Right lobe of liver (tissue), 6 donors: ENCODE data around the gene HERC4. TPM values are rescaled to one million over a fixed set of nuclear protein-coding genes. Genes with fewer than 3 reads are reported as not detected.

Experiments used
- ATAC-seq, 4 donors: fragments of 200-7000 bp; cut with Tn5 transposase; one replicate each; pipeline ENCODE4 v1.9.1; 2020; ENCODE audit warnings: mild to moderate bottlenecking in 4 of 4, moderate library complexity in 4 of 4
- DNase-seq, 3 donors: peaks; one replicate each; pipeline ENCODE4 v3.0.0-alpha.2; 2020
- H3K27ac ChIP-seq, 3 donors: fragments of 200-600 bp; one replicate each; pipeline ENCODE4 v1.8.0; 2022
- H3K27me3 ChIP-seq, 2 donors: fragments of 200-600 bp; one replicate each; pipeline ENCODE4 v1.8.0; 2022
- H3K36me3 ChIP-seq, 4 donors: fragments of 200-600 bp; sonication (generic) in 1 of 4; one replicate each; pipeline versions ENCODE4 v1.5.1 to v1.8.0; 2017 to 2022; ENCODE audit warnings: control low read depth in 1 of 4
- H3K4me1 ChIP-seq, 4 donors: fragments of 200-600 bp; sonication (generic) in 1 of 4; one replicate each; pipeline versions ENCODE4 v1.5.1 to v1.8.0; 2017 to 2022; ENCODE audit warnings: control low read depth in 1 of 4
- H3K4me3 ChIP-seq, 3 donors: fragments of 200-600 bp; one replicate each; pipeline ENCODE4 v1.8.0; 2022
- H3K9me3 ChIP-seq, 4 donors: fragments of 200-600 bp; sonication (generic) in 1 of 4; one replicate each; pipeline versions ENCODE4 v1.5.1 to v1.8.0; 2017 to 2022; ENCODE audit warnings: control low read depth in 1 of 4
- POLR2A ChIP-seq: fragments of 450-650 bp; IDR thresholded peaks from one replicate; pipeline ENCODE4 v1.6.1; 2017; ENCODE audit warnings: antibody characterized with exemption, mild to moderate bottlenecking
- WGBS: methylation state at CpG from one replicate; pipeline ENCODE4 v1.1.6; 2018; ENCODE audit warnings: low coverage, low lambda C conversion rate; ENCODE audit not compliant: insufficient coverage; ENCODE audit errors: missing lambda C conversion rate; 5-methylcytosine and 5-hydroxymethylcytosine counted together
- intact Hi-C, 2 donors: fragments of 100-400 bp; cut with DNase I; formaldehyde crosslinking; loops; one replicate each; pipeline versions ENCODE4 v1.11.2 to v1.14.1; 2022
- total RNA-seq, 6 experiments: library from RNA; depleted of rRNA in 2 of 6; stranded (reverse); fragments of >200 nt in 2 of 6; fragmentation: NEBNext Ultra II Directional in 3 of 6; extraction: Animal tissue kit (Norgen Biotek cat#: 25700) in 3 of 6; gene quantifications; one replicate each; pipeline versions ENCODE4 v1.1.0 to v1.2.4, GENCODE V29; 2016 to 2023
- TF ChIP-seq, protein P1 (sequence below), 4 donors: fragments of 200-600 bp in 3 of 4; fragments of 450-650 bp in 1 of 4; IDR thresholded peaks; one replicate each; pipeline versions ENCODE4 v1.5.1 to v1.8.0; 2016 to 2022; ENCODE audit warnings: antibody characterized with exemption in 4 of 4, mild to moderate bottlenecking in 2 of 4
- donor health status: DM: no; HTN: yes; CAD: no.
- donor health status: DM: no; HTN: no; CAD: no.
- donor health status: DM: no; HTN: no; CAD: no.
- donor health status: DM: no; HTN: yes; CAD: no.
- donor health status: DM: no; HTN: yes; CAD: no.

Gene HERC4
- total RNA-seq, 6 experiments from 2014 or later, result 17.6 to 32.2 (median 26.9) TPM

DNA sequence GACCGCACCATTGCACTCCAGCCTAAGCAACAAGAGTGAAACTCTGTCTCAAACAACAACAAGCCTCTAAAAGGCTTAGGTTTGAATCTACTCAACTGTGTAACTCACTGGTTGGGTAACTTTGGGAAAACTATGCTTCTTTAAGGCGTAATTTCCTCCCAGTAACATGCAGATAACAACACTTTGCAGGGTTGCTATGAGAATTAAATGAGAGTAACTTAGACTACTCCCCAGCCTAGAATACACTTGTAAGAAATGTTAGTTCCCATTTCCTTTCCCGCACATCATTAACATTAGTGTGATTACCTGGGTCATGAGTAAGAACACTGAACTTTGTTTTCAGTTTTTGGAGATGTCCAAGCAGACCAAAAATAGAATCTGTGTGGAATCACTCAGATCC, 28.8 kb upstream of the HERC4 start:
- 92% methylated on average over 3 of the region's 3 CpGs for WGBS
- Histone ChIP-seq H3K9me3 (no peaks in the 10 kb centered on the region), H3K36me3 (no peaks in the 10 kb centered on the region), H3K4me3 (no peak overlapping the region), H3K4me1 (no peaks in the 10 kb centered on the region), H3K27ac (no peak overlapping the region), H3K27me3 (no peaks in the 10 kb centered on the region)
- TF ChIP-seq POLR2A, result no peak
- TF ChIP-seq, protein P1, sequence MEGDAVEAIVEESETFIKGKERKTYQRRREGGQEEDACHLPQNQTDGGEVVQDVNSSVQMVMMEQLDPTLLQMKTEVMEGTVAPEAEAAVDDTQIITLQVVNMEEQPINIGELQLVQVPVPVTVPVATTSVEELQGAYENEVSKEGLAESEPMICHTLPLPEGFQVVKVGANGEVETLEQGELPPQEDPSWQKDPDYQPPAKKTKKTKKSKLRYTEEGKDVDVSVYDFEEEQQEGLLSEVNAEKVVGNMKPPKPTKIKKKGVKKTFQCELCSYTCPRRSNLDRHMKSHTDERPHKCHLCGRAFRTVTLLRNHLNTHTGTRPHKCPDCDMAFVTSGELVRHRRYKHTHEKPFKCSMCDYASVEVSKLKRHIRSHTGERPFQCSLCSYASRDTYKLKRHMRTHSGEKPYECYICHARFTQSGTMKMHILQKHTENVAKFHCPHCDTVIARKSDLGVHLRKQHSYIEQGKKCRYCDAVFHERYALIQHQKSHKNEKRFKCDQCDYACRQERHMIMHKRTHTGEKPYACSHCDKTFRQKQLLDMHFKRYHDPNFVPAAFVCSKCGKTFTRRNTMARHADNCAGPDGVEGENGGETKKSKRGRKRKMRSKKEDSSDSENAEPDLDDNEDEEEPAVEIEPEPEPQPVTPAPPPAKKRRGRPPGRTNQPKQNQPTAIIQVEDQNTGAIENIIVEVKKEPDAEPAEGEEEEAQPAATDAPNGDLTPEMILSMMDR (IDR thresholded peaks at IDR 0.05), result no peak
- intact Hi-C loops, result no loop called here
- DNase-seq (no peak), ATAC-seq (no peak)

DNA sequence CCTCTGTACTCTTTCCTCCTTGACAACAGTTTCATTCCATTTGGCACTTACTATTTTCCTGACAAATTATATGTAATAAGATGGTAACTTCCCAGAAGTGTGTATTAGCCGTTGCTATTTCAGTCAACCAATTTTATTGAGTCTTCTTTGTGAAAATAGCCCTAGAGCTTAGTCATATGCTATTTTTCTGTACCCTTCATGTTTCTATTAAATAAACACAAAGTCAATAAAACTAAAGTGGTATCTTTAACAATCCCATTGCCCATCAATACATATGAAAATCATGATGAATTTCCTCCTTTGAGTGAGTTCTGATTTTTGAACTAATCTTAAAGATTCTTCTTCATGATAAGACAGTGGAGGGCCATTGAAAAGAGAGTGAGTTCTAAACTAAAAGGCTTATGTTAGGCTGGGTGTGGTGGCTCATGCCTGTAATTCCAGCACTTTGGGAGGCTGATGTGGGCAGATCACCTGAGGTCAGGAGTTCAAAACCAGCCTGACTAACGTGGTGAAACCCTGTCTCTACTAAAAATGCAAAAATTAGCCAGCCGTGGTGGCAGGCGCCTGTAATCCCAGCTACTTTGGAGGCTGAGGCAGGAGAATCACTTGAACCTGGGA, 28.3 kb upstream of the HERC4 start:
- WGBS, result 76% methylated on average over 4 of the region's 4 CpGs
- H3K27ac ChIP-seq, result no peak overlapping the region
- H3K9me3 ChIP-seq, result no peaks in the 10 kb centered on the region
- H3K27me3 ChIP-seq, result no peaks in the 10 kb centered on the region
- no peaks in the 10 kb centered on the region for H3K36me3 ChIP-seq
- no peaks in the 10 kb centered on the region for H3K4me1 ChIP-seq
- ATAC-seq (no peak), DNase-seq (no peak)
- intact Hi-C loops, result no loop called here
- no peak for TF ChIP-seq POLR2A
- TF ChIP-seq, protein P1 (IDR thresholded peaks at IDR 0.05), result no peak
- no peak overlapping the region for H3K4me3 ChIP-seq

DNA sequence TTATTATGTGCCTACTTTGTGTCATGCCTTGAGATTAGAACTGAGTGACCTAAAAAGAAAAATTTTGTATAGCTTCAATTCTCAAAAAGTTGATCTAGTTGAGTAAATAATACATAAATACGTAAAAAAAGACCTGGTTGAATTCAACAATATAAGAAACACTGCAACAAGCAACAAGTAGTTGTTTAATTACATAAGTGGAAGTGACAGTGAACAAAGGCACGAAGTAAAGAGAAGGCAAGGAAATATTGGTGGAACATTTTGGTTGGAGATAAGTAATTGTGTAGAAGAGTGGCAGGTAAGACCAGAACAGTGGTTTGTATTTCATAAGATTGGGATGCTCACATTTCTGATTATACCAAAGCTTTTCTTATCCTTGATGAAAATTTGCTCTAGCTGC, 26.0 kb upstream of the HERC4 start:
- no peak for DNase-seq
- Histone ChIP-seq H3K27ac (no peak overlapping the region), H3K9me3 (no peaks in the 10 kb centered on the region), H3K36me3 (no peaks in the 10 kb centered on the region), H3K4me1 (no peaks in the 10 kb centered on the region), H3K4me3 (no peak overlapping the region), H3K27me3 (no peaks in the 10 kb centered on the region)
- WGBS, result 88% methylated on average over 2 of the region's 2 CpGs
- TF ChIP-seq, protein P1 (IDR thresholded peaks at IDR 0.05), result no peak
- TF ChIP-seq POLR2A, result no peak
- intact Hi-C loops, result no loop called here
- no peak for ATAC-seq

DNA sequence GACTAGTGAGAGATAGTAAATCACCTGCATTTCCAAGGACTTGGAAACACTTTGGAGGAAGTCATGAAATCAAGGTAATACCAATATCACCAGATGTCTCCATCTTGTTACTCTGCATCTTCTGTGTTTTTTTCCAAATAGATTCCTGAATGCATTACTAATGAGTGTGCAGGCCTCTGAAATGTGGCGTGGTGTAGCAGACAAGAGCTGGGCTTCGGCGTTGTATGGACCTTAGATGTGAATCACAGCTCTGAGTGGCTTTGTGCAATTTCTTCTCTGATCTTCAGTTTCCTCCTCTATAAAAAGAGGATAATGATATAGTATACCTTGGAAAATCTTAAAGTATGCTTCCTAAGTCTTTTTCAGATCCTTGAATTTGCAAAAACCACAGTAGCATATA, 24.7 kb upstream of the HERC4 start:
- WGBS, result 90% methylated on average over 3 of the region's 3 CpGs
- TF ChIP-seq, protein P1 (IDR thresholded peaks at IDR 0.05), result no peak
- TF ChIP-seq POLR2A, result no peak
- intact Hi-C loops, result no loop called here

More for the DNA sequence above, 24.7 kb upstream of the HERC4 start:
- Histone ChIP-seq H3K27me3 (no peaks in the 10 kb centered on the region), H3K27ac (no peak overlapping the region), H3K36me3 (no peaks in the 10 kb centered on the region), H3K4me3 (no peak overlapping the region), H3K4me1 (no peaks in the 10 kb centered on the region), H3K9me3 (no peaks in the 10 kb centered on the region)
- no peak for DNase-seq
- ATAC-seq, result no peak
